Right atrium auricular region (tissue), 2 donors: ENCODE measurements around the gene MAD1L1. TPM values are rescaled to one million over a fixed set of nuclear protein-coding genes. Genes with fewer than 3 reads are reported as not detected.

Source experiments
- DNase-seq: peaks from one replicate; pipeline ENCODE4 v3.0.0-alpha.2; 2019; ENCODE audit warnings: low spot score
- H3K27ac ChIP-seq, 2 donors: fragments of 200-600 bp; sonication (generic); 1 replicate in 1 of 2; 2 replicates in 1 of 2; pipeline ENCODE4 v1.5.1; 2016 to 2019
- H3K27me3 ChIP-seq, 2 donors: fragments of 200-600 bp; sonication (generic); one replicate each; pipeline versions ENCODE4 v1.5.1 to v1.6.0; 2017 to 2019
- H3K36me3 ChIP-seq: fragments of 200-600 bp; sonication (generic); one replicate; pipeline ENCODE4 v1.5.1; 2016
- H3K4me1 ChIP-seq, 2 donors: fragments of 200-600 bp; sonication (generic); one replicate each; pipeline versions ENCODE4 v1.5.1 to v1.6.0; 2017 to 2019
- H3K4me3 ChIP-seq, 2 donors: fragments of 200-600 bp; sonication (generic); 1 replicate in 1 of 2; 2 replicates in 1 of 2; pipeline ENCODE4 v1.5.1; 2017 to 2019; ENCODE audit warnings: mild to moderate bottlenecking in 1 of 2, moderate library complexity in 1 of 2
- H3K9me3 ChIP-seq, 2 donors: fragments of 200-600 bp; sonication (generic); one replicate each; pipeline ENCODE4 v1.5.1; 2019
- total RNA-seq, 2 donors: library from RNA; depleted of rRNA; stranded (reverse); fragments of >200 nt; gene quantifications; one replicate each; pipeline ENCODE4 v1.1.0, GENCODE V29; 2016
- TF ChIP-seq, protein P1 (sequence below), 2 donors: fragments of 200-600 bp; sonication (generic); IDR thresholded peaks; one replicate each; pipeline ENCODE4 v1.5.1; 2019; ENCODE audit warnings: antibody characterized with exemption in 2 of 2

MAD1L1 gene
- total RNA-seq, 2 donors from 2014 or later, result 13.3 to 31.9 TPM

DNA sequence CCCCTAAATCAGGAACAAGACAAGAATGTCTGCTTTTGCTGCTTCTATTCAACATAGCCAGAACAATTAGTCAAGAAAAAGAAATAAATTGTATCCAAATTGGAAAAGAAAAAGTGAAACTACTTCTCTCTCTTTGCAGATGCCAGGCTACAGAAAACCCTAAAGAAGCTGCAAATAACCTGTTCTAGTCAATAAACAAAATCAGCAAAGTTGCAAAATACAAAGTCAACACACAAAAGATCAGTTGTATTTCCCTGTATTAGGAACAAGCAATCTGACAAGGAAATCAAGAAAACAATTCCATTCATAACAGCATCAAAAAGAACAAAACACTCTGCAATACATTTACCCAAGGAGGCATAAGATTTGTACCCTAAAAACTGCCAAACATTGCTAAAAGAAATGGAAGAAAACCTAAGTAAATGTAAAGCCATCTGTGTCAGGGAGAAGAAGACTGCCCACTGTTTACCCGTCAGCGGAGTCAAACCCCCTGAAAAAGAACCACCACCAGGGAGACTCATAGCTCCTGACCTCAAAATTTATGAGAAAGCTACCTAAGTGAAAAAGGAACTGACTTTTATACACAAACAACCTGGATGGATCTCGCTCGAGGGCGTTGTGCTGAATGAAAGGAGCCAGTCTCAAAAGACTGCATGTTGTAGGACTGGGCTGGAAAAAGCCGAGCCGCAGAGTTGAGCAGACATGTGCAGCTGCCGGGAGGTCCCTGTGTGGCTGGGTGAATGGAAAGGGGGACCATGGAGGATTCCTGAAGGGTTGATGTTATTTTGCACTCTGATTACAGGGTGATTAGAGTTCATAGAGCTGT lies 263.1 kb downstream of the MAD1L1 start:
- Histone ChIP-seq H3K4me3 (no peak overlapping the region), H3K4me1 (no peaks in the 10 kb centered on the region), H3K27me3 (no peaks in the 10 kb centered on the region), H3K9me3 (no peaks in the 10 kb centered on the region), H3K27ac (no peak overlapping the region), H3K36me3 (no peaks in the 10 kb centered on the region)
- TF ChIP-seq, protein P1, sequence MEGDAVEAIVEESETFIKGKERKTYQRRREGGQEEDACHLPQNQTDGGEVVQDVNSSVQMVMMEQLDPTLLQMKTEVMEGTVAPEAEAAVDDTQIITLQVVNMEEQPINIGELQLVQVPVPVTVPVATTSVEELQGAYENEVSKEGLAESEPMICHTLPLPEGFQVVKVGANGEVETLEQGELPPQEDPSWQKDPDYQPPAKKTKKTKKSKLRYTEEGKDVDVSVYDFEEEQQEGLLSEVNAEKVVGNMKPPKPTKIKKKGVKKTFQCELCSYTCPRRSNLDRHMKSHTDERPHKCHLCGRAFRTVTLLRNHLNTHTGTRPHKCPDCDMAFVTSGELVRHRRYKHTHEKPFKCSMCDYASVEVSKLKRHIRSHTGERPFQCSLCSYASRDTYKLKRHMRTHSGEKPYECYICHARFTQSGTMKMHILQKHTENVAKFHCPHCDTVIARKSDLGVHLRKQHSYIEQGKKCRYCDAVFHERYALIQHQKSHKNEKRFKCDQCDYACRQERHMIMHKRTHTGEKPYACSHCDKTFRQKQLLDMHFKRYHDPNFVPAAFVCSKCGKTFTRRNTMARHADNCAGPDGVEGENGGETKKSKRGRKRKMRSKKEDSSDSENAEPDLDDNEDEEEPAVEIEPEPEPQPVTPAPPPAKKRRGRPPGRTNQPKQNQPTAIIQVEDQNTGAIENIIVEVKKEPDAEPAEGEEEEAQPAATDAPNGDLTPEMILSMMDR (IDR thresholded peaks at IDR 0.05), result no peak
- DNase-seq, result no peak

GRCh38 chr7:1968397-1969111 lies 264.2 kb downstream of the MAD1L1 start:
- no peak overlapping the region for H3K27ac ChIP-seq
- no peaks in the 10 kb centered on the region for H3K9me3 ChIP-seq
- no peaks in the 10 kb centered on the region for H3K4me1 ChIP-seq
- TF ChIP-seq, protein P1 (IDR thresholded peaks at IDR 0.05), result no peak
- no peak overlapping the region for H3K4me3 ChIP-seq
- DNase-seq, result no peak
- no peaks in the 10 kb centered on the region for H3K27me3 ChIP-seq
- no peaks in the 10 kb centered on the region for H3K36me3 ChIP-seq

DNA sequence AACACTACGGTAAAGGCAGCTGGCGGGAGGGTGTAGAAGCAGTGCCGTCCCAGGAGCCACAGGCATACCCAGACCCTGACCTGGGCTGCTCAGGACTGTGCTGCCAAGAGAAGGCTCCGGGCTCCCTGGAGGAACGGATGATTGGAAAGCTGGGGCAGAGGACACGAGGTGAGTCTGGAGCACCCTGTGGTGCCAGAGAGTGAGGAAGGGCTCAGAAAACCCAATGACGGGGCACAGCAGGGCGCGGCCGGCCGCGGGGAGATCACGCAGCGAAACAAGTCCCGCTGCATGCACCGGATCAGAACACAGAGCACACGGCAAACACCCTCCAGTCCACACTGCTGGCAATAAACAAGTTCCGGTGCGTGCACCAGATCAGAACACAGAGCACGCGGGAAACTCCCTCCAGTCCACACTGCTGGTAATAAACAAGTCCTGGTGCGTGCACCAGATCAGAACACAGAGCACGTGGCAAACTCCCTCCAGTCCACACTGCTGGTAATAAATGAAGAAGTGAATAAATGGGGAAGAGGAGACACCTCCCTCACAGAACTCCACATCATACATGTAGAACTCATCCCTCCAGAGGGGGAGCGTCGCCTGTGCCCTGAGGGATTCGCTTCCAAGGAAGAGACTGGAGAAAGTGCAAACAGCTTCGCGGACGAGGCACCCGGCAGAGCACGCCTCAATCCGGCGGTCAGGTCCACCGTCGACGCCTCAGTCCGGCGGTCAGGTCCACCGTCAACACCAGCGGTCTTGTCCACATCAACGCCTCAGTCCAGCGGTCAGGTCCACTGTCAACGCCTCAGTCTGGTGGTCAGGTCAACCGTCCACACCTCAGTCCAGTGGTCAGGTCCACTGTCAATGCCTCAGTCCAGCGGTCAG lies 265.0 kb downstream of the MAD1L1 start:
- Histone ChIP-seq H3K4me1 (no peaks in the 10 kb centered on the region), H3K36me3 (no peaks in the 10 kb centered on the region), H3K27ac (no peak overlapping the region), H3K27me3 (no peaks in the 10 kb centered on the region), H3K4me3 (no peak overlapping the region), H3K9me3 (no peaks in the 10 kb centered on the region)
- no peak for DNase-seq
- TF ChIP-seq, protein P1 (IDR thresholded peaks at IDR 0.05), result no peak

GRCh38 chr7:1966631-1967200 lies 266.0 kb downstream of the MAD1L1 start:
- Histone ChIP-seq H3K36me3 (no peaks in the 10 kb centered on the region), H3K4me1 (no peaks in the 10 kb centered on the region), H3K27me3 (no peaks in the 10 kb centered on the region), H3K9me3 (no peaks in the 10 kb centered on the region), H3K4me3 (no peak overlapping the region), H3K27ac (no peak overlapping the region)
- DNase-seq, result no peak
- TF ChIP-seq, protein P1 (IDR thresholded peaks at IDR 0.05), result no peak

GRCh38 chr7:1965579-1966294 lies 267.0 kb downstream of the MAD1L1 start:
- H3K27me3 ChIP-seq, result no peaks in the 10 kb centered on the region
- no peak overlapping the region for H3K27ac ChIP-seq
- no peaks in the 10 kb centered on the region for H3K36me3 ChIP-seq
- H3K9me3 ChIP-seq, result no peaks in the 10 kb centered on the region
- no peak overlapping the region for H3K4me3 ChIP-seq
- TF ChIP-seq, protein P1 (IDR thresholded peaks at IDR 0.05), result no peak
- DNase-seq, result no peak
- H3K4me1 ChIP-seq, result no peaks in the 10 kb centered on the region
